Measurements from ENCODE around the gene ZNF436. TPM values are rescaled to one million over a fixed set of nuclear protein-coding genes. Genes with fewer than 3 reads are reported as not detected.

The ZNF436 gene
- total RNA-seq, 1 donor from 2014 or later: 15.4 TPM

- H3K4me1 ChIP-seq: peaks cover 41% of the 10 kb centered on the region
- Mint-ChIP-seq H3K9me3 (peaks cover 2% of the 10 kb centered on the region), H3K4me1 (peaks cover 67% of the 10 kb centered on the region), H3K27me3 (ENCODE audit: insufficient read depth, low read depth) (peaks cover 7% of the 10 kb centered on the region), H3K36me3 (peaks cover 18% of the 10 kb centered on the region), H3K4me3 (peak overlapping the region; percentile 69), H3K27ac (peak overlapping the region; percentile 16)
- peaks cover 56% of the 10 kb centered on the region for H3F3A ChIP-seq (ENCODE audit: low read depth)
- peak overlapping the region; percentile 34 for H3K4me3 ChIP-seq
- no peak overlapping the region for H2AFZ ChIP-seq (replicated peaks)
- peaks cover 21% of the 10 kb centered on the region for H4K20me1 ChIP-seq (ENCODE audit: low read depth)
- no peak overlapping the region for H3K9ac ChIP-seq
- peak overlapping the region; percentile 81 for H3K4me2 ChIP-seq
- H3K36me3 ChIP-seq: no peaks in the 10 kb centered on the region
- H3K79me2 ChIP-seq (ENCODE audit: low read depth): peaks cover 16% of the 10 kb centered on the region
- H3K9me3 ChIP-seq (ENCODE audit: low read depth): no peaks in the 10 kb centered on the region
- peak; percentile 36 for DNase-seq (ENCODE audit: low spot score)
- H3K27me3 ChIP-seq: peaks cover 47% of the 10 kb centered on the region
- peak overlapping the region; percentile 77 for H3K27ac ChIP-seq
- TF ChIP-seq CTCF (IDR thresholded peaks at IDR 0.05) (no peak), EZH2 (IDR thresholded peaks at IDR 0.05) (no peak), EZH2phosphoT487 (IDR thresholded peaks at IDR 0.05) (no peak)
These were observed 2.6 kb upstream of the ZNF436 start for GRCh38 chr1:23371987-23372880.

- Mint-ChIP-seq H3K4me3 (peak overlapping the region; percentile 96), H3K27me3 (ENCODE audit: insufficient read depth, low read depth) (peaks cover 5% of the 10 kb centered on the region), H3K9me3 (peaks cover 14% of the 10 kb centered on the region), H3K27ac (peak overlapping the region; percentile 99), H3K36me3 (peaks cover 30% of the 10 kb centered on the region), H3K4me1 (peaks cover 74% of the 10 kb centered on the region)
- Histone ChIP-seq H3K79me2 (ENCODE audit: low read depth) (peaks cover 20% of the 10 kb centered on the region), H3F3A (ENCODE audit: low read depth) (peaks cover 55% of the 10 kb centered on the region), H4K20me1 (ENCODE audit: low read depth) (peaks cover 21% of the 10 kb centered on the region), H2AFZ (replicated peaks) (no peak overlapping the region), H3K4me3 (peak overlapping the region; percentile 79), H3K4me2 (peak overlapping the region; percentile 93), H3K27ac (peak overlapping the region; percentile 77), H3K4me1 (peaks cover 43% of the 10 kb centered on the region), H3K9ac (no peak overlapping the region), H3K36me3 (no peaks in the 10 kb centered on the region), H3K27me3 (peaks cover 54% of the 10 kb centered on the region), H3K9me3 (ENCODE audit: low read depth) (no peaks in the 10 kb centered on the region)
- TF ChIP-seq CTCF (IDR thresholded peaks at IDR 0.05): peak; percentile 49
- TF ChIP-seq EZH2phosphoT487 (IDR thresholded peaks at IDR 0.05): peak; percentile 52
- TF ChIP-seq EZH2 (IDR thresholded peaks at IDR 0.05): no peak
- peak; percentile 97 for DNase-seq (ENCODE audit: low spot score)
These were observed 1.3 kb upstream of the ZNF436 start for GRCh38 chr1:23370709-23371584.

GRCh38 chr1:23370330-23370708 is 683 bp upstream of the ZNF436 start:
- H2AFZ ChIP-seq (replicated peaks): no peak overlapping the region
- no peaks in the 10 kb centered on the region for H3K36me3 ChIP-seq
- H3K4me1 ChIP-seq: peaks cover 45% of the 10 kb centered on the region
- H3K9me3 ChIP-seq (ENCODE audit: low read depth): no peaks in the 10 kb centered on the region
- peak overlapping the region; percentile 99 for H3K27ac Mint-ChIP-seq
- H3K79me2 ChIP-seq (ENCODE audit: low read depth): peaks cover 20% of the 10 kb centered on the region
- peaks cover 4% of the 10 kb centered on the region for H3K27me3 Mint-ChIP-seq (ENCODE audit: insufficient read depth, low read depth)
- peaks cover 55% of the 10 kb centered on the region for H3F3A ChIP-seq (ENCODE audit: low read depth)
- H3K27ac ChIP-seq: peak overlapping the region; percentile 54
- peaks cover 18% of the 10 kb centered on the region for H3K9me3 Mint-ChIP-seq
- H3K4me3 Mint-ChIP-seq: peak overlapping the region; percentile 96
- peaks cover 54% of the 10 kb centered on the region for H3K27me3 ChIP-seq
- DNase-seq (ENCODE audit: low spot score): no peak
- H3K4me3 ChIP-seq: peak overlapping the region; percentile 79
- peaks cover 76% of the 10 kb centered on the region for H3K4me1 Mint-ChIP-seq
- peaks cover 34% of the 10 kb centered on the region for H3K36me3 Mint-ChIP-seq
- H4K20me1 ChIP-seq (ENCODE audit: low read depth): peaks cover 21% of the 10 kb centered on the region
- no peak overlapping the region for H3K9ac ChIP-seq
- TF ChIP-seq EZH2phosphoT487 (IDR thresholded peaks at IDR 0.05) (no peak), EZH2 (IDR thresholded peaks at IDR 0.05) (no peak), CTCF (IDR thresholded peaks at IDR 0.05) (no peak)
- H3K4me2 ChIP-seq: peak overlapping the region; percentile 93
